NCI-H1930 (cell line): ENCODE data around the gene GH1.
"Not testable (repeated sequence)": the region's sequence is repeated elsewhere in the genome, so short reads cannot be mapped to it uniquely, and the experiment has no call there.

Source experiments
- DNase-seq, 2 experiments: peaks; one replicate each; lab custom pipeline; 2025; lab: John Stamatoyannopoulos, UW

Gene GH1

DNA sequence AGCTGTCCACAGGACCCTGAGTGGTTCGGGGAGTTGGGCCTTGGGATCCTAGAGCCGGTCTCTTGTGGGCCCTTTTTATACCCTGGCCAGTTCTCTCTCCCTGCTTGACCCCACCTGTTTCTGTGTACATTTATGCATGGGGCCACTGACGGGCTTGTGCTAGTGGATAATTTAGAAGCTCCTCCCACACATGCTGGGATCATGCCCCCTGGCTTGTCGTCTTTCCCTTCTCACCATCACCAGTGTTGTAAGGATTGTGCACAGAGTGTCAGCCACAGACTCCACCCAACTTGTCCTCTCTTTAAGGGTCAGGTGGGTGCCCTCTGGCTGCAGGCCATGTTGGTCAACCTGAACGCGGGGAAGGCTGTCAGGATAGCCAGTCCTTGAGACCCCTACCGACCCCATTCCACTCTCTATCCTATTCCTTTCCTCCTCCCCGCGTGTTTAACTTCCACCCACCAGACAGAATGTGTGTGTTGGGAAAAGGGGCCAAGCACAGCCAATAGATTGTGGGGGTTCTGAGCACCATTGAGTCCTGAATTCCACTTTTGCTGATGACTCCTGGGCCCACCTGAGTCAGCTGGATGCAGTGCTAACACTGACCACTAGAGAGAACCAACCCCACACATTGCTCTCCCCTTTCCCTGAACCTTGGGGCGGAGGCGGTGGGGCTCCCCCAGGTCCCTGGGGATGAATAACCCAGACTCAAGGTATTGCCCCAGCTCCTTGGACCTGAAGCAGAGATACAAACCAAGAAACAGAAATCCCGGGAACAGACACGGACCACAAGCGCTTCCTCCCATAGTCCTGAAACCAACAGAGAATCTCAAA, 21.9 kb downstream of the GH1 start, which contains the start of gene CSH1:
Gene CSH1, minus strand, starts transcription at position 51 of the 831 bp plus-strand sequence. CDS start 63 bp downstream, outside the sequence.
- DNase-seq: not testable (repeated sequence)

DNA sequence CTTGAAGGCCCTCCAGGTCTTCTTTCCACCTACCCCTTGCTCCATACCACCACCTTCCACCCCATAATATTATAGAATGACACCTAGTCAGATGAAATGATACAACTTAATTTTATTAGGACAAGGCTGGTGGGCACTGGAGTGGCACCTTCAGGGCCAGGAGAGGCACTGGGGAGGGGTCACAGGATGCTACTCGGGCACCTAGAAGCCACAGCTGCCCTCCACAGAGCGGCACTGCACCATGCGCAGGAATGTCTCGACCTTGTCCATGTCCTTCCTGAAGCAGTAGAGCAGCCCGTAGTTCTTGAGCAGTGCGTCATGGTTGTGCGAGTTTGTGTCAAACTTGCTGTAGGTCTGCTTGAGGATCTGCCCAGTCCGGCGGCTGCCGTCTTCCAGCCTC, 23.8 kb downstream of the GH1 start:
- not testable (repeated sequence) for DNase-seq

DNA sequence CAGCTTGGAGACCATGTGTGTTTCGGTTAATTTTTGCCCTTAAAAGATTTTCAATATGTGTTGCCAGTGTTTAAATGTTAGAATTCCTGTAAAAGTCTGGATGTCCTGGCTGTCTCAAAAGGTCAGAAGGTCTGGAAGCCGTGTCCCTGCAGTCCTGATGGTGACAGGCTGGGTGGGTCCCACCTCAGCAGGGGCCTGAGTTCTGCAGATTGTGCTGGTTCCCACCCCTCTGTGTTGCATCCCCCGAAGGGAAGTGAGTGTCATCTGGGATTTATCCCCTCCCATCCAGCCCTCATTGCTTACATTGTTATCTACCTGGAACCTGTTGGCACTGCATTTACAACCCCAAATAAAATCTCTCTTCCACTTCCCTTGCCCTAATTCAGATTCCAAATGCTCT, 24.6 kb downstream of the GH1 start:
- not testable (repeated sequence) for DNase-seq

DNA sequence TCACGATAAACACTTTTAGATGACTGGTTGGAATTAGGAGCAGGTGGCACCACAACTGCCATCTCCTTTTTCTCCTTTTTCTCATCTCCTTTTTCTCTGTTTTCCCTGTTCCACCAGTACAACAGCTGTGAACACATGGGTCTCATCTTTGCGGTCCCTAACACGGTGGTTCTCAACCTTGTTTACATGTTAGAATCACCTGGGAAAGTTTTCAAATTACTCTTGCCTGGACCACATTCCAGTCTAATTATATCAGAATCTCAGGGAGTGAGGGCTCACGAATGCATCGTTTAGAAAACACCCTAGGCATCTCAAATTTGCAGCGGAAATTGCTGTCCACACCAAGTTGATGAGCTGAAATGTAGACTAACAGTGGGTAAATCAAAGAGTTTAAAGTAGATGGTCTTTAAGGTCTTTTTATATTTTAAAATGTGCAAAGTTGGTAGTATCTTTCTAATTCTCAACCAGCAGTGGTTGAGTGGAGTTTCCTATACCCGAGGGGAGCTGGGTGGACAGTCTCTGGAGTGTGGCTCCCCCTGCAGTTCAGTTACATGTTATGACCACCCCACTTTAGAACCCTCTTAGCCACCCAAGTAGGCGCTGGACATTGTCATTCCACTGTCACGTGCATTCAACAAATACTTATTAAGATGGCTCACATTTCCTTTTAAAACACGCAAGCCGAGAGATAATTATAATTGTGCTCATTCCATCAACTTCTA, 26.2 kb downstream of the GH1 start:
- DNase-seq: not testable (repeated sequence)

DNA sequence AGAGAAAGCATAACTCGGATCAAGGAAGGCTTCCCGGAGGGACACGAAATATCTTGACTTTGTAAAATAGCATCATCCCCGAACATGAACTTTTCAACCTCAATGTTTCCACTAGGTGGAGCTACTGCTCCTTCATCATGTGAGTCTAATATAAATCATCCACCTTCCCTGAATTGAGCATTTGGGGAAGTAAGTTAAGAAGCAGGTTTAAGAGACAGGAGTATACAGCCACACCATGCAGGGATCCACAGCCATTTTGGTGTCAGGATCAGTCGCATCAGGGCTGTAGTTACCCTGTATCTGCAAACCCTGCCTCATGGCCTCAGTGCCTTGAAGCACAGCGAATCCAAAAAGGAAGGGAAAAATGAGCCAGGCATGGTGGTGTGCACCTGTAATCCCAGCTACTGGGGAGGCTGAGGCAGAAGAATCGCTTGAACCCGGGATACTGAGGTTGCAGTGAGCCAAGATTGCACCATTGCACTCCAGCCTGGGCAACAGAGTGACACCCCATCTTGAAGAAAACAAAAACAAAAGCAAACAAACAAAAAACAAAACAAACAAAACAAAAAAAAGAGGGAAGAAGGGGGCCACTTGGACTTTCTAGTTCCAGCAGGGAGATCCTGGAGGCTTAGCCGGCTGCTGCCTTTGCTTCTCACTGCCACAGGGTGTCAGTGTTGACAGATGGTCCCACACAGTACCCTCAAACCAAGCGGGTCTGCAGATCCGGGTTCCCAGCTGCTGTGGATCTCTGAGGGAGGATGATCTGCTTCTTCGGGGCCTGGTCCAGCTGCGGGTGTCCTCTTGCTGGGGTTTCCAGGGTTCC, 29.4 kb downstream of the GH1 start:
- DNase-seq: peak in 1 of 2 experiments; percentile 29

DNA sequence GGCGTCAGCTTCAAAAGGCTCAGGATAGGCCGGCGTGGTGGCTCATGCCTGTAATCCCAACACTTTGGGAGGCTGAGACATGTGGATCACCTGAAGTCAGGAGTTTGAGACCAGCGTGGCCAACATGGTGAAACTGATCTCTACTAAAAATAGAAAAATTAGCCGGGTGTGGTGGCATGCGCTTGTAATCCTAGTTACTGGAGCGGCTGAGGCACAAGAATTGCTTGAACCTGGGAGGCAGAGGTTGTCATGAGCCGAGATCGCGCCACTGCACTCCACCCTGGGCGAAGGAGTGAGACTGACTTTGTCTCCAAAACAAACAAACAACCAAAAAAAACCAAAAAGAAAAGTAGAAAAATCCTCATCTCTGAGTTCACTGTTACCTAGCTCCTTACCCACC, 33.5 kb downstream of the GH1 start:
- DNase-seq: not testable (repeated sequence)

DNA sequence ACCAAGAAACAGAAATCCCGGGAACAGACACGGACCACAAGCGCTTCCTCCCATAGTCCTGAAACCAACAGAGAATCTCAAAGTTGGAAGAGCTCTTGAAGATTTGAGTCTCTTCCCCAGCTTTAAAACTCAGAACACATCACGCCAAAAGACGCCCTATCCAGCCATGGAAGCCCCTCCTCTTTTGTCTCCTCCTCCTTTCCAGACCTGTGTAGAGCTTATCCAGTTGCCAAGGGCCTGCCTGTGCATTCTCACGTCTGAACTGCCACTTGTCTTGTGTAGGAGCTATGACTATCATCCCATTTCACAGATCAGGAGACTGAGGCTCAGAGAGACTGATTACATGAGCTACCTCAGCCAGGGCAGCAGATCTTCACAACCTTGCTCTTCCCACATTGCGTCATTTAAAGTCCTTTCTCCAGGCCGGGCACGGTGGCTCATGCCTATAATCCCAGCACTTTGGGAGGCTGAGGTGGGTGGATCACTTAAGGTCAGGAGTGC, 36.0 kb downstream of the GH1 start:
- DNase-seq: not testable (repeated sequence)

DNA sequence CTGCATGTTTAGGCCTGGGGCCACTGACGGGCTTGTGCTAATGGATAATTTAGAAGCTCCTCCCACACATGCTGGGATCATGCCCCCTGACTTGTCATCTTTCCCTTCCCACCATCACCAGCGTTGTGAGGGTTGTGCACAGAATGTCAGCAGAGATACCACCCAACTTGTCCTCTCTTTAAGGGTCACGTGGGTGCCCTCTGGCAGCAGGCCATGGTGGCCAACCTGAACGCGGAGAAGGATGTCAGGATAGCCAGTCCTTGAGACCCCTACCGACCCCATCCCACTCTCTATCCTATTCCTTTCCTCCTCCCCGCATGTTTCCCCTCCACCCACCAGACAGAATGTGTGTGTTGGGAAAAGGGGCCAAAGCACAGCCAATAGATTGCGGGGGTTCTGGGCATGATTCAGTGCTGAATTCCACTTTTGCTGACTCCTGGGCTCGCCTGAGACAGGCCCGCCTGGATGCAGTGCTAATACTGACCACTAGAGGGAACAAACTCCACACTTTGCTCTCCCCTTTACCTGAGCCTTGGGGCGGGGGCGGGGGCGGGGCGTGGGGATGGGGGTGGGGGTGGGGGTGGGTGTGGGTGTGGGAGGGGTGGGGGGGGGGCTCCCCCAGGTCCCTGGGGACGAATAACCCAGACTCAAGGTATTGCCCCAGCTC, 36.6 kb downstream of the GH1 start, which contains the start of gene GH2:
Gene GH2, minus strand, starts transcription at position 10 of the 667 bp plus-strand sequence. CDS start 143 bp downstream, outside the sequence.
- DNase-seq: peak in 1 of 2 experiments; percentile 34

DNA sequence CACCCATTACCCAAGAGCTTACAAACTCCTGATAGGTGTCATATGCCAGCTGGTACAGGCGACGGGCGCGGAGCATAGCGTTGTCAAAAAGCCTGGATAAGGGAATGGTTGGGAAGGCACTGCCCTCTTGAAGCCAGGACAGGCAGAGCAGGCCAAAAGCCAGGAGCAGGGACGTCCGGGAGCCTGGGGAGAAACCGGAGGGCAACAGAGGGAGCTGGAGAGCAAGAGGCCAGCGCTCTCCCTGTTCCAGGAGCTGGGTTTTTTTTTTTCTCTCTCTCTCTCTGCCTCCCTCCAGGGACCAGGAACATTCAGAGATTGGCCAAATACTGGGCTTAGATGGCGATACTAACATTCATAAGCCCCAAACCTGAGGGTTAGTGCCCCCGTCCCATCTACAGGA, 37.3 kb downstream of the GH1 start:
- DNase-seq: not testable (repeated sequence)

DNA sequence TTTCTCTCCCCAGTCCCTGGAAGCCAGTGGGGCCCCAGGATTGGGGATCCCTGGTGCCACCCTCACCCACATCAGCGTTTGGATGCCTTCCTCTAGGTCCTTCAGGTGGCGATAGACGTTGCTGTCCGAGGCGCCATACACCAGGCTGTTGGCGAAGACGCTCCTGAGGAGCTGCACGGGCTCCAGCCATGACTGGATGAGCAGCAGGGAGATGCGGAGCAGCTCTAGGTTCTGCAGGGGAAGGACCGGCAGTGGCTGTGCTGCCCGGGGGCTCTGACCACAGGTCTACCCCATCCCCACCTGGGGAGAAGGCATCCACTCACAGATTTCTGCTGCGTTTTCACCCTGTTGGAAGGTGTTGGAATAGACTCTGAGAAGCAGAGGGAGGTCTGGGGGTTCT, 37.9 kb downstream of the GH1 start:
- no peak for DNase-seq

DNA sequence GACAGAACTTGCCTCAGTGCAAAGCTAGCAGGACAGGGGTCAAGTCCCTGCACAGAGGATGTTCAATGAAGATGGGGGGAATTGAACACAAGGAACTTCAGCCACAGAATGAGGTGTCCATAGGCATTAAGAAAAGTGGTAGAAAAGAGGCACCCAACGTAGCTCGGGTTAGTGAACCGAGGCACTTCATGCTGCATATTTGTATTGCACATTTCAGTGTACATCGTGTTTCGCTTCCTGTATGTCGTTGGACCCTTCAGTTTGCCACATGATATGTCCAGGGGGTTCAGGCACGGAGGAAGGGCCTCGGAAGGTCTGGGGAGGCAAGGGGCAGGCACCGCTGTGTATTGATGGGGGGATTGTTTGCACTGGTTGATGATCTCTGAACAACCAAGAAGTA, 40.2 kb downstream of the GH1 start:
- not testable (repeated sequence) for DNase-seq

DNA sequence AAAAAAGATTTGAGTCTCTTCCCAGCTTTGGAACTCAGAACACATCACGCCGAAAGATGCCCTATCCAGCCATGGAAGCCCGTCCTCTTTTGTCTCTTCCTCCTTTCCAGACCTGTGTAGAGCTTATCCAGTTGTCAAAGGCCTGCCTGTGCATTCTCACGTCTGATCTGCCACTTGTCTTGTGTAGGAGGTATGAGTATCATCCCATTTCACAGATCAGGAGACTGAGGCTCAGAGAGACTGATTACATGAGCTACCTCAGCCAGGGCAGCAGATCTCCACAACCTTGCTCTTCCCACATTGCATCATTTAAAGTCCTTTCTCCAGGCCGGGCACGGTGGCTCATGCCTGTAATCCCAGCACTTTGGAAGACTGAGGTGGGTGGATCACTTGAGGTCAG, 43.9 kb downstream of the GH1 start:
- not testable (repeated sequence) for DNase-seq

DNA sequence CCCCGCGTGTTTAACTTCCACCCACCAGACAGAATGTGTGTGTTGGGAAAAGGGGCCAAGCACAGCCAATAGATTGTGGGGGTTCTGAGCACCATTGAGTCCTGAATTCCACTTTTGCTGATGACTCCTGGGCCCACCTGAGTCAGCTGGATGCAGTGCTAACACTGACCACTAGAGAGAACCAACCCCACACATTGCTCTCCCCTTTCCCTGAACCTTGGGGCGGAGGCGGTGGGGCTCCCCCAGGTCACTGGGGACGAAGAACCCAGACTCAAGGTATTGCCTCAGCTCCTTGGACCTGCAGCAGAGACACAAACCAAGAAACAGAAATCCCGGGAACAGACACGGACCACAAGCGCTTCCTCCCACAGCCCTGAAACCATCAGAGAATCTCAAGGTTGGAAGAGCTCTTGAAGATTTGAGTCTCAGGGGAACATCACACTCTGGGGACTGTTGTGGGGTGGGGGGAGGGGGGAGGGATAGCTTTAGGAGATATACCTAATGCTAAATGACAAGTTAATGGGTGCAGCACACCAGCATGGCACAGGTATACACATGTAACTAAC, 44.5 kb downstream of the GH1 start:
- not testable (repeated sequence) for DNase-seq

DNA sequence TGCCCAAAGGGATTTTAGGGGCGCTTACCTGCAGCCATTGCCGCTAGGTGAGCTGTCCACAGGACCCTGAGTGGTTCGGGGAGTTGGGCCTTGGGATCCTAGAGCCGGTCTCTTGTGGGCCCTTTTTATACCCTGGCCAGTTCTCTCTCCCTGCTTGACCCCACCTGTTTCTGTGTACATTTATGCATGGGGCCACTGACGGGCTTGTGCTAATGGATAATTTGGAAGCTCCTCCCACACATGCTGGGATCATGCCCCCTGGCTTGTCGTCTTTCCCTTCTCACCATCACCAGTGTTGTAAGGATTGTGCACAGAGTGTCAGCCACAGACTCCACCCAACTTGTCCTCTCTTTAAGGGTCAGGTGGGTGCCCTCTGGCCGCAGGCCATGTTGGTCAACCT, 45.1 kb downstream of the GH1 start, which contains the start of gene CSH2:
Gene CSH2, minus strand, starts transcription at position 101 of the 400 bp plus-strand sequence. Its CDS starts 63 bp downstream, at position 38.
- DNase-seq: not testable (repeated sequence)

DNA sequence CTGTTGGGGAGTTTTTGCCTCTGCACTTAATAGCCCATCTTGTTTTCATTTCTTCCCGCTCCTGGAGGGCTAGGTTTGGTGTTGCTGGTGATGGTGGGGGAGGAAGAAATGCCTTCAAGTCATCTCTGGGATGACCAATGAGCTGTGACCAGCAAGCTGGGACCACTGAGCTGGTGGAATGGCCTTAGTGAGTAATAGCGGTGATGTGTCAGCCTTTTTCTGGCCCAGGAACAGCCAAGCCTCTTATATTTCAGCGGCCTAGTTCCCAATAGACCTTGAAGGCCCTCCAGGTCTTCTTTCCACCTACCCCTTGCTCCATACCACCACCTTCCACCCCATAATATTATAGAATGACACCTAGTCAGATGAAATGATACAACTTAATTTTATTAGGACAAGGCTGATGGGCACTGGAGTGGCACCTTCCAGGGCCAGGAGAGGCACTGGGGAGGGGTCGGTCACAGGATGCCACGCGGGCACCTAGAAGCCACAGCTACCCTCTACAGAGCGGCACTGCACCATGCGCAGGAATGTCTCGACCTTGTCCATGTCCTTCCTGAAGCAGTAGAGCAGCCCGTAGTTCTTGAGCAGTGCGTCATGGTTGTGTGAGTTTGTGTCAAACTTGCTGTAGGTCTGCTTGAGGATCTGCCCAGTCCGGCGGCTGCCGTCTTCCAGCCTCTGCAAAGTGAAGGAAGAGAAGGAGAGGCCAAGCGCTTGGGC, 46.8 kb downstream of the GH1 start:
- DNase-seq: not testable (repeated sequence)

DNA sequence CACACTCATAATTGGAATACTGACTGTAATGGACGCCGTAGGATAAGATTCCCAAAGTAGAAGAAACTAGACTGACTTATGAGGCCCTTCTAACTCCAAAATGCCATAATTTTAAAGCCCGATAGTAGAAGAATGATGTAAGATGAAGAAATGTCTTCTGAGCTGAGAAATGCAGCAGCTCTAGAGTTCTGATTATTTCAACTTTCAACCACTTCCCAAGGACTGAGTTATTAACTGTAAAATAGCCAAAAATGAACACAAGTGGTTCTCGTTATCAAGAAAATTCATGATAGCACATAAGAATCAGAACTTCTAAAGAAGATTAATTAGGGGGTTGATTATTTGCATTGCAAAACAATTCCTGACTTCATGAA, 48.4 kb downstream of the GH1 start:
- DNase-seq: not testable (repeated sequence)

DNA sequence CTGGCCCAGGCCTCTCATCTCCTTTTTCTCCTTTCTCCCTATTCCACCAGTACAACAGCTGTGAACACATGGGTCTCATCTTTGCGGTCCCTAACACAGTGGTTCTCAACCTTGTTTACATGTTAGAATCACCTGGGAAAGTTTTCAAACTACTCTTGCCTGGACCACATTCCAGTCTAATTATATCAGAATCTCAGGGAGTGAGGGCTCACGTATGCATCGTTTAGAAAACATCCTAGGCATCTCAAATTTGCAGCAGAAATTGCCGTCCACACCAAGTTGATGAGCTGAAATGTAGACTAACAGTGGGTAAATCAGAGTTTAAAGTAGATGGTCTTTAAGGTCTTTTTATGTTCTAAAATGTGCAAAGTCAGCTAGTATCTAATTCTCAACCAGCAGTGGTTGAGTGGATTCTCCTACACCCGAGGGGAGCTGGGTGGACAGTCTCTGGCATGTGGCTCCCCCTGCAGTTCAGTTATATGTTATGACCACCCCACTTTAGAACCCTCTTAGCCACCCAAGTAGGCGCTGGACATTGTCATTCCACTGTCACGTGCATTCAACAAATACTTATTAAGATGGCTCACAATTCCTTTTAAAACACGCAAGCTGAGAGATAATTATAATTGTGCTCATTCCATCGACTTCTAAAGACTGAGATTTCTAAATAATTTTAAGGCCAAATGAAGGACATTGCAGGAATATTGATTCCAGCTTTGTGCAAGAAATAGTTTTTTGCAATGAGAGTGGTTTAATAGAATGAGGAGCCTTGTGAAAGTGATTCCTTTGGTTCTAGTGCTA, 48.9 kb downstream of the GH1 start:
- DNase-seq: not testable (repeated sequence)
